ENCODE results near the gene SMAD7. TPM values are rescaled to one million over a fixed set of nuclear protein-coding genes. Genes with fewer than 3 reads are reported as not detected.
A peak's percentile ranks its signal among the peaks of the same experiment; 100 is the strongest.

SMAD7 gene
- total RNA-seq, 1 donor from 2014 or later = 34.1 TPM

DNA sequence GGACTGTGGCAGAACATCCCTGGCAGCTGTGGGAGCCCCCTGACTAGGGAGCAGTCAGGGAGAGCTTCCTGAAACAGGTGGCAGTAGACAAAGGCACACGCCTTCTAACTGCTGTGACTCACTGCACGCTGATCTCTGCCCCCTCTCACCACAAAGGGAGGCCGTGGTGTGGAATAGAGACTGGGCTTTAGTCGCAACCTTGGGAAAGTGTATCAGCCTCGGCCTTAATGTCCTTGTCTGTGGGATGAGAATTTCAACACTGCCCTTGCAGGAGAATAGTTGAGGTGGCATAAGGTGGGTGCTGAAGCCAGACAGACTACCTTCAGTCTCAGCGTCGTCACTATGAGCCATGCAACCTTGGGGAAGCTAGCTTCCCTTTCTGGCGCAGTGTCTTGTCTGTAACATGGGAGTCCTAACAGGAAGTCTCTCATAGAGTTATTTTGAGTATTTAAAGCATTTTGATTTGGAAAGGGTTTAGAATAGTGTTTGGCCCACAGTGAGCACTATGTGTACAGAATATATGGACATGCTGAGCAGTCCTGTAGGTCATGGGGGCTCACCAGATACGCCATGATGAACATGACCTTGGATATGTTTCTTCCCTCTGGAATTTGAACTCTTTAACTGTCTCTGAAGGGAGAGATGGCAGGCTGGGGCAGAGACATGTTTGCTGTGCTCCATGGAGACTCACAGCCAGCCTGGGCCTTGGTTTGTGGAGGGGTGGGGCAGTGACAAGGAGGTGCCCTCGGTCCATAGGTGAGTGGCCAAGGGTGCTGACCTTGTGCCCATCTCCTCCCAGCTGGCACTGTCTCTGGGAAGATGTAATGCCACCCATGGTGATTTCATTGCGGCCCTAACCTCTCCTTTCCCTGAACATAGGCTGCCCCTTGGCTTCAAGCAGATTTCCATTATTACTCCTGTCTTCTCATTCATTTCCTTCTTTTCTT, 29.5 kb upstream of the SMAD7 start:
- intact Hi-C loops (cut with DNase I) = no loop called here
- H3K27ac ChIP-seq = no peak overlapping the region
- H3K4me1 ChIP-seq = peaks cover 4% of the 10 kb centered on the region
- no peaks in the 10 kb centered on the region for H3K36me3 ChIP-seq
- TF ChIP-seq POLR2A (IDR thresholded peaks at IDR 0.05) = no peak
- TF ChIP-seq, protein P1, sequence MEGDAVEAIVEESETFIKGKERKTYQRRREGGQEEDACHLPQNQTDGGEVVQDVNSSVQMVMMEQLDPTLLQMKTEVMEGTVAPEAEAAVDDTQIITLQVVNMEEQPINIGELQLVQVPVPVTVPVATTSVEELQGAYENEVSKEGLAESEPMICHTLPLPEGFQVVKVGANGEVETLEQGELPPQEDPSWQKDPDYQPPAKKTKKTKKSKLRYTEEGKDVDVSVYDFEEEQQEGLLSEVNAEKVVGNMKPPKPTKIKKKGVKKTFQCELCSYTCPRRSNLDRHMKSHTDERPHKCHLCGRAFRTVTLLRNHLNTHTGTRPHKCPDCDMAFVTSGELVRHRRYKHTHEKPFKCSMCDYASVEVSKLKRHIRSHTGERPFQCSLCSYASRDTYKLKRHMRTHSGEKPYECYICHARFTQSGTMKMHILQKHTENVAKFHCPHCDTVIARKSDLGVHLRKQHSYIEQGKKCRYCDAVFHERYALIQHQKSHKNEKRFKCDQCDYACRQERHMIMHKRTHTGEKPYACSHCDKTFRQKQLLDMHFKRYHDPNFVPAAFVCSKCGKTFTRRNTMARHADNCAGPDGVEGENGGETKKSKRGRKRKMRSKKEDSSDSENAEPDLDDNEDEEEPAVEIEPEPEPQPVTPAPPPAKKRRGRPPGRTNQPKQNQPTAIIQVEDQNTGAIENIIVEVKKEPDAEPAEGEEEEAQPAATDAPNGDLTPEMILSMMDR (IDR thresholded peaks at IDR 0.05) = no peak
- TF ChIP-seq POLR2AphosphoS5 (IDR thresholded peaks at IDR 0.05; ENCODE audit: insufficient read depth in 1 of 2, low read depth in 1 of 2) = no peak
- DNase-seq (ENCODE audit: extremely low spot score in 2 of 2) = no peak
- H3K4me3 ChIP-seq = no peak overlapping the region
- H3K27me3 ChIP-seq = no peaks in the 10 kb centered on the region
- H3K9me3 ChIP-seq = no peaks in the 10 kb centered on the region

DNA sequence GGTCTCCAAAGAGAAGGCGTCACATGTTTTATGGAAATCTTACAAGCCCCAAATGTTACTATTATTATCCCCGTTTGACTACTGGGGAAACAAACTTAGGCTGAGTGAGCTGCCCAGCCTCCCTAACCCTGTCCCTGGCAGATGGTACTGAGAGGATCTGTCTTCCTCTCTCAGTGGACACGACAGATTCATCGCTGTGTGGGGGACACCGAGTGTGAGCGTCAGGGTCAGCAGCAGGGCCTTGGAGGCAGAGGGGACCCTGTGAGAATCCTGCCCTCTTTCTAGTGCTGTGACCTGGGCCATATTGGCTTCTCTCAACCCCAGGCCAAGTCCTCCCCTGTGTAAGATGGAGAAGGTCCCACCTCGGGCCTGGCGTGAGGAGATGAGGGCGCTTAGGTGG, 27.1 kb upstream of the SMAD7 start:
- Histone ChIP-seq H3K9me3 (no peaks in the 10 kb centered on the region), H3K4me1 (peaks cover 19% of the 10 kb centered on the region), H3K27ac (no peak overlapping the region), H3K27me3 (no peaks in the 10 kb centered on the region), H3K4me3 (no peak overlapping the region), H3K36me3 (no peaks in the 10 kb centered on the region)
- DNase-seq (ENCODE audit: extremely low spot score in 2 of 2) = no peak
- intact Hi-C loops (cut with DNase I) = no loop called here
- TF ChIP-seq, protein P1 (IDR thresholded peaks at IDR 0.05) = no peak
- TF ChIP-seq POLR2AphosphoS5 (IDR thresholded peaks at IDR 0.05; ENCODE audit: insufficient read depth in 1 of 2, low read depth in 1 of 2) (no peak), POLR2A (IDR thresholded peaks at IDR 0.05) (no peak)

DNA sequence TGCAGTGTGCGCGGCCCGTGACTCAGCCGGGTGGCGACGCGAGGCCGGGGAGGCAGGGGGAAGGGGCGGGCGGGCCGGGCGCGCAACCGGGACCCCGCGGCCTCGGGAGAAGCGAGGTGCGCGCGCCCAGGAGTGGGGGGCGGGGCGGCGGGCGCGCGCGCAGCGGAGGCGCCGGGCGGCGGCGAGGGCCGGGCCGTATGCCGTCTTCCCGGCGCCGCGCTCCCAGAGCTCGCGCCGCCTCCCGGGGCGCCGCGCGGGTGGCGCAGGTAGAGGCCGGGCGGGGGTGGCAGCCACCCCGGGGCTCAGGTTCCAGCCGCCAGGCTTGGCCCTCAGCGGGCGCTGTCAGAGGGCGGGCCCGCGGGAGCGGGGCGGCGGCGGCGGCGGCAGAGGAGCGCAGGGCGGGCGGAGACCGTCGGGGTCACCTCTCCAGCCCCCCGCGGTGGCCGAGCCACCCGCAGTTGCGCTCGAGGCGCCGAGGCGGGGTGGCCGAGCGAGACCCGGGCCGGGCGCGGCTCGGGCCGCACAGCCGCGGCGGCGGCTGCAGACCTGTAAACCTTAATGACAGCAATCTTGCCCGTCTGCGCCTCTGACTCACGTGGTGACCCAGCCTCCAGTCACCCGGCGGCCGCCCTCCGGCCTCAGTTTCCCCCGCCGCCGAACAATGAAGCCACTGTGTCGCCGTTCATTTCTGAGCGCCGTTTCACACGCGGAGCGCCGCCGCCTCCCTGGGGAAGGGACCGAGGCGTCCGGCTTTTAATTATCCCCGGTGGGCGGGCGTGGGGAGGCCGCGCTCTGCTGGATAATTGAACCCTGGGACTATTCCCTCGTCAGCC, 25.3 kb upstream of the SMAD7 start:
- DNase-seq (ENCODE audit: extremely low spot score in 2 of 2) = no peak
- peak overlapping the region; percentile 82 to 86 for H3K4me3 ChIP-seq
- peaks cover 19% of the 10 kb centered on the region for H3K4me1 ChIP-seq
- H3K9me3 ChIP-seq = no peaks in the 10 kb centered on the region
- no peaks in the 10 kb centered on the region for H3K27me3 ChIP-seq
- H3K36me3 ChIP-seq = no peaks in the 10 kb centered on the region
- TF ChIP-seq POLR2AphosphoS5 (IDR thresholded peaks at IDR 0.05; ENCODE audit: insufficient read depth in 1 of 2, low read depth in 1 of 2) (peak in 1 of 2 donors; percentile 10), POLR2A (IDR thresholded peaks at IDR 0.05) (no peak)
- peak overlapping the region; percentile 90 for H3K27ac ChIP-seq
- intact Hi-C loops (cut with DNase I) = no loop called here

DNA sequence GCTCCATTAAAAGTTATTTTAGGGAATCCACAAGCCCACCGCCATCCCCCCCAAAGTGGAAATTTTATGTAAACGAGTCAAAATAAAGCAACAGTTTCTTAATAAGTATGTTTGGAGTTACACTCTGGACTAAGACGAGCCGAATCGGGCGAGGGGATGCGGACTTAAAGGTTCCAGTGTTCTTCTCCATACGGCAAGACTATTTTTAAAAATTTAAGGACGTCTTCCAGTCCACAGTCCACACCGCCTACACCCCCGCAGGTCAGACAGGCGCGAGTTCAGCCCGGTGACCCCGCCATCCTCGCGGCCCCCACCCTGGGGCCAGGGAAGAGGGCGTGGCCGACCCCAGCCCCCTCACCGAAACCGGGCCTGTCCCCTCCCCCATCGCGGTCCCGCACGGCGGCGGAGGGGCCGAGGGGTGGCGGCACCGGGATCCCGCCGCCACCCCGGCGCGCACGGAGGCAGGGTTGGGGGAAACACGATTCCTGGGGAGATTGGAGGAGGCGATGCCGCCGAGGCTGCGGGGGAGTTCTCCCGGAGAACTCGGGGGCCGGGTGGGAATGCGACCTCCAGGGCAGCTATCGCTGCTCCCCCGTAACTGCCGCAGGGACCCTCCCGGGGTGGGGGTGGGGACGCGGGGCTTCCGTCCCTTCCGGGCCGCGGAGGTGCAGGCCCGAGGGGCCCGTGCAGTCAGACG, 24.5 kb upstream of the SMAD7 start:
- intact Hi-C loops (cut with DNase I) = no loop called here

More for the DNA sequence above, 24.5 kb upstream of the SMAD7 start:
- peaks cover 19% of the 10 kb centered on the region for H3K4me1 ChIP-seq
- H3K27ac ChIP-seq = peak overlapping the region; percentile 90
- DNase-seq (ENCODE audit: extremely low spot score in 2 of 2) = no peak
- TF ChIP-seq, protein P1 (IDR thresholded peaks at IDR 0.05) = no peak
- TF ChIP-seq POLR2A (IDR thresholded peaks at IDR 0.05) (no peak), POLR2AphosphoS5 (IDR thresholded peaks at IDR 0.05; ENCODE audit: insufficient read depth in 1 of 2, low read depth in 1 of 2) (peak in 1 of 2 donors; percentile 52)
- no peaks in the 10 kb centered on the region for H3K36me3 ChIP-seq
- peak overlapping the region; percentile 82 to 86 for H3K4me3 ChIP-seq
- H3K27me3 ChIP-seq = no peaks in the 10 kb centered on the region
- no peaks in the 10 kb centered on the region for H3K9me3 ChIP-seq

Data from vagina (tissue), 2 donors.